Liver (tissue), 9 donors: ENCODE data around the gene KCNQ4. TPM values are rescaled to one million over a fixed set of nuclear protein-coding genes. Genes with fewer than 3 reads are reported as not detected.

Experiments used
- DNase-seq: peaks from one replicate; pipeline ENCODE4 v3.0.0-alpha.2; 2017; ENCODE audit warnings: low spot score
- H3K27ac ChIP-seq, 2 donors: one replicate each; pipeline ENCODE4 v1.7.0; 2013; ENCODE audit warnings: inconsistent platforms in 2 of 2, low read length in 2 of 2, control low read depth in 1 of 2, low read depth in 1 of 2, mild to moderate bottlenecking in 1 of 2
- H3K27me3 ChIP-seq, 4 donors: one replicate each; pipeline versions ENCODE4 v1.6.1 to v1.7.0; 2013; ENCODE audit warnings: low read length in 3 of 4, inconsistent platforms in 1 of 4, mild to moderate bottlenecking in 1 of 4, moderate library complexity in 1 of 4; ENCODE audit not compliant: control insufficient read depth in 4 of 4, insufficient read depth in 4 of 4
- H3K36me3 ChIP-seq, 4 donors: one replicate each; pipeline versions ENCODE4 v1.6.1 to v1.7.0; 2013; ENCODE audit warnings: low read length in 3 of 4, mild to moderate bottlenecking in 3 of 4, low read depth in 1 of 4, moderate library complexity in 1 of 4; ENCODE audit not compliant: control insufficient read depth in 4 of 4, insufficient read depth in 3 of 4
- H3K4me1 ChIP-seq, 4 donors: one replicate each; pipeline versions ENCODE4 v1.6.1 to v1.7.0; 2013; ENCODE audit warnings: low read length in 3 of 4, mild to moderate bottlenecking in 3 of 4, moderate library complexity in 1 of 4; ENCODE audit not compliant: control insufficient read depth in 4 of 4, insufficient read depth in 4 of 4
- H3K4me3 ChIP-seq, 3 donors: one replicate each; pipeline versions ENCODE4 v1.6.1 to v1.7.0; 2013; ENCODE audit warnings: low read length in 3 of 3, control low read depth in 1 of 3, low read depth in 1 of 3, mild to moderate bottlenecking in 1 of 3
- H3K9ac ChIP-seq, 2 donors: one replicate each; pipeline ENCODE4 v1.7.0; 2013; ENCODE audit warnings: low read length in 2 of 2, mild to moderate bottlenecking in 2 of 2, moderate library complexity in 2 of 2, control low read depth in 1 of 2, low read depth in 1 of 2
- H3K9me3 ChIP-seq, 4 donors: one replicate each; pipeline versions ENCODE4 v1.6.1 to v1.7.0; 2013; ENCODE audit warnings: low read length in 3 of 4; ENCODE audit not compliant: control insufficient read depth in 4 of 4
- EGR1 ChIP-seq, 2 donors: IDR thresholded peaks; 2 replicates each; pipeline ENCODE4 v1.6.1; 2016 to 2018; ENCODE audit warnings: antibody characterized with exemption in 2 of 2, low read depth in 2 of 2
- FOXA1 ChIP-seq: IDR thresholded peaks from 2 replicates; pipeline ENCODE4 v1.6.1; 2016; ENCODE audit warnings: antibody characterized with exemption
- FOXA2 ChIP-seq: IDR thresholded peaks from 2 replicates; pipeline ENCODE4 v1.6.1; 2016; ENCODE audit warnings: antibody characterized with exemption
- GABPA ChIP-seq, 2 donors: IDR thresholded peaks in 1 of 2; conservative IDR thresholded peaks in 1 of 2; 2 replicates each; pipeline ENCODE4 v1.6.1; 2016; ENCODE audit warnings: antibody characterized with exemption in 2 of 2, mild to moderate bottlenecking in 1 of 2, moderate library complexity in 1 of 2
- HNF4A ChIP-seq, 2 donors: conservative IDR thresholded peaks; 2 replicates each; pipeline ENCODE4 v1.6.1; 2016; ENCODE audit warnings: antibody characterized with exemption in 2 of 2, mild to moderate bottlenecking in 2 of 2
- HNF4G ChIP-seq: IDR thresholded peaks from 2 replicates; pipeline ENCODE4 v1.6.1; 2016; ENCODE audit warnings: antibody characterized with exemption
- JUND ChIP-seq, 2 donors: IDR thresholded peaks; 2 replicates each; pipeline ENCODE4 v1.6.1; 2016; ENCODE audit warnings: antibody characterized with exemption in 2 of 2
- NR2F2 ChIP-seq: IDR thresholded peaks from 2 replicates; pipeline ENCODE4 v1.6.1; 2016; ENCODE audit warnings: antibody characterized with exemption
- RAD21 ChIP-seq, 2 donors: IDR thresholded peaks; 2 replicates each; pipeline ENCODE4 v1.6.1; 2016; ENCODE audit warnings: antibody characterized with exemption in 2 of 2, mild to moderate bottlenecking in 2 of 2
- REST ChIP-seq: IDR thresholded peaks from 2 replicates; pipeline ENCODE4 v1.6.1; 2016; ENCODE audit warnings: antibody characterized with exemption, mild to moderate bottlenecking
- SP1 ChIP-seq: IDR thresholded peaks from 2 replicates; pipeline ENCODE4 v1.6.1; 2018; ENCODE audit warnings: antibody characterized with exemption, mild to moderate bottlenecking
- TAF1 ChIP-seq: conservative IDR thresholded peaks from 2 replicates; pipeline ENCODE4 v1.6.1; 2016; ENCODE audit warnings: antibody characterized with exemption, mild to moderate bottlenecking
- YY1 ChIP-seq: IDR thresholded peaks from 2 replicates; pipeline ENCODE4 v1.6.1; 2016; ENCODE audit warnings: antibody characterized with exemption, mild to moderate bottlenecking
- WGBS: extraction: QIAGEN DNeasy Blood & Tissue Kit; methylation state at CpG from one replicate; pipeline ENCODE4 v1.1.7; 2013; 5-methylcytosine and 5-hydroxymethylcytosine counted together
- polyA plus RNA-seq, 2 donors: library from polyadenylated mRNA; stranded (reverse) in 1 of 2; unstranded in 1 of 2; fragments of 200-250 nt in 1 of 2; fragments of >200 nt in 1 of 2; fragmentation: Nextera tagmentation in 1 of 2; extraction: Ambion mirVana in 1 of 2; gene quantifications; one replicate each; pipeline versions ENCODE4 v1.2.1 to v1.2.3, GENCODE V29; 2013 to 2015
- total RNA-seq, 2 donors: library from RNA; depleted of rRNA; stranded (reverse); fragments of >200 nt; gene quantifications; one replicate each; pipeline ENCODE4 v1.2.3, GENCODE V29; 2014
- TF ChIP-seq, protein P1 (sequence below): IDR thresholded peaks from 2 replicates; pipeline ENCODE4 v1.6.1; 2016; ENCODE audit warnings: antibody characterized with exemption
- TF ChIP-seq, protein P2 (sequence below): IDR thresholded peaks from 2 replicates; pipeline ENCODE4 v1.6.1; 2016; ENCODE audit warnings: antibody characterized with exemption
- TF ChIP-seq, protein P3 (sequence below): fragments of 150-350 bp; IDR thresholded peaks from 2 replicates; pipeline ENCODE4 v1.5.1; 2017; ENCODE audit warnings: improper control_type of control experiment, low read depth, low read length; ENCODE audit not compliant: missing input control
- TF ChIP-seq, protein P4 (sequence below): IDR thresholded peaks from 2 replicates; pipeline ENCODE4 v1.6.1; 2016; ENCODE audit warnings: antibody characterized with exemption
- donor health status: healthy.
- donor health status: healthy.
- donor health status: healthy.
- donor health status: healthy.
- donor health status: healthy.

The KCNQ4 gene
- total and polyA plus RNA-seq, 4 donors, result 0.10 to 2.1 (median 0.27) TPM

GRCh38 chr1:40755067-40755466, 28.5 kb upstream of the KCNQ4 start (continued):
- TF ChIP-seq, protein P1, sequence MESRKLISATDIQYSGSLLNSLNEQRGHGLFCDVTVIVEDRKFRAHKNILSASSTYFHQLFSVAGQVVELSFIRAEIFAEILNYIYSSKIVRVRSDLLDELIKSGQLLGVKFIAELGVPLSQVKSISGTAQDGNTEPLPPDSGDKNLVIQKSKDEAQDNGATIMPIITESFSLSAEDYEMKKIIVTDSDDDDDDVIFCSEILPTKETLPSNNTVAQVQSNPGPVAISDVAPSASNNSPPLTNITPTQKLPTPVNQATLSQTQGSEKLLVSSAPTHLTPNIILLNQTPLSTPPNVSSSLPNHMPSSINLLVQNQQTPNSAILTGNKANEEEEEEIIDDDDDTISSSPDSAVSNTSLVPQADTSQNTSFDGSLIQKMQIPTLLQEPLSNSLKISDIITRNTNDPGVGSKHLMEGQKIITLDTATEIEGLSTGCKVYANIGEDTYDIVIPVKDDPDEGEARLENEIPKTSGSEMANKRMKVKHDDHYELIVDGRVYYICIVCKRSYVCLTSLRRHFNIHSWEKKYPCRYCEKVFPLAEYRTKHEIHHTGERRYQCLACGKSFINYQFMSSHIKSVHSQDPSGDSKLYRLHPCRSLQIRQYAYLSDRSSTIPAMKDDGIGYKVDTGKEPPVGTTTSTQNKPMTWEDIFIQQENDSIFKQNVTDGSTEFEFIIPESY, result peak; percentile 84
- peak; percentile 79 for TF ChIP-seq SP1
- peak; percentile 77 to 80 for TF ChIP-seq HNF4A (conservative IDR thresholded peaks at IDR 0.05)
- TF ChIP-seq JUND (IDR thresholded peaks at IDR 0.05), result peak in 1 of 2 donors; percentile 79
- TF ChIP-seq FOXA2, result no peak

- no peak overlapping the region for H3K9ac ChIP-seq
- WGBS, result 97% methylated on average over 3 of the region's 3 CpGs
- H3K4me3 ChIP-seq, result no peak overlapping the region
- no peaks in the 10 kb centered on the region for H3K9me3 ChIP-seq
- no peak for DNase-seq
- no peaks in the 10 kb centered on the region for H3K27me3 ChIP-seq
- peak overlapping the region; percentile 28 to 58 for H3K27ac ChIP-seq
- peaks cover 9 to 47% (median 26%) of the 10 kb centered on the region in 4 donors for H3K36me3 ChIP-seq
- H3K4me1 ChIP-seq, result peaks cover 20 to 66% (median 55%) of the 10 kb centered on the region in 4 donors
- TF ChIP-seq HNF4G, result no peak
- TF ChIP-seq, protein P2, sequence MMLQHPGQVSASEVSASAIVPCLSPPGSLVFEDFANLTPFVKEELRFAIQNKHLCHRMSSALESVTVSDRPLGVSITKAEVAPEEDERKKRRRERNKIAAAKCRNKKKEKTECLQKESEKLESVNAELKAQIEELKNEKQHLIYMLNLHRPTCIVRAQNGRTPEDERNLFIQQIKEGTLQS, result no peak
- no peak for TF ChIP-seq TAF1
- TF ChIP-seq HNF4A (conservative IDR thresholded peaks at IDR 0.05), result no peak
- TF ChIP-seq, protein P3, sequence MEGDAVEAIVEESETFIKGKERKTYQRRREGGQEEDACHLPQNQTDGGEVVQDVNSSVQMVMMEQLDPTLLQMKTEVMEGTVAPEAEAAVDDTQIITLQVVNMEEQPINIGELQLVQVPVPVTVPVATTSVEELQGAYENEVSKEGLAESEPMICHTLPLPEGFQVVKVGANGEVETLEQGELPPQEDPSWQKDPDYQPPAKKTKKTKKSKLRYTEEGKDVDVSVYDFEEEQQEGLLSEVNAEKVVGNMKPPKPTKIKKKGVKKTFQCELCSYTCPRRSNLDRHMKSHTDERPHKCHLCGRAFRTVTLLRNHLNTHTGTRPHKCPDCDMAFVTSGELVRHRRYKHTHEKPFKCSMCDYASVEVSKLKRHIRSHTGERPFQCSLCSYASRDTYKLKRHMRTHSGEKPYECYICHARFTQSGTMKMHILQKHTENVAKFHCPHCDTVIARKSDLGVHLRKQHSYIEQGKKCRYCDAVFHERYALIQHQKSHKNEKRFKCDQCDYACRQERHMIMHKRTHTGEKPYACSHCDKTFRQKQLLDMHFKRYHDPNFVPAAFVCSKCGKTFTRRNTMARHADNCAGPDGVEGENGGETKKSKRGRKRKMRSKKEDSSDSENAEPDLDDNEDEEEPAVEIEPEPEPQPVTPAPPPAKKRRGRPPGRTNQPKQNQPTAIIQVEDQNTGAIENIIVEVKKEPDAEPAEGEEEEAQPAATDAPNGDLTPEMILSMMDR, result no peak
- TF ChIP-seq, protein P1, result no peak
- TF ChIP-seq NR2F2, result no peak
- no peak for TF ChIP-seq FOXA2
- no peak for TF ChIP-seq GABPA (IDR thresholded peaks at IDR 0.05 in 1 of 2, conservative IDR thresholded peaks at IDR 0.05 in 1 of 2)
- no peak for TF ChIP-seq YY1
- no peak for TF ChIP-seq REST
- no peak for TF ChIP-seq JUND (IDR thresholded peaks at IDR 0.05)
- no peak for TF ChIP-seq EGR1 (IDR thresholded peaks at IDR 0.05; ENCODE audit: low read depth in 2 of 2)
- TF ChIP-seq FOXA1, result no peak
- no peak for TF ChIP-seq RAD21 (IDR thresholded peaks at IDR 0.05)
- TF ChIP-seq, protein P4, sequence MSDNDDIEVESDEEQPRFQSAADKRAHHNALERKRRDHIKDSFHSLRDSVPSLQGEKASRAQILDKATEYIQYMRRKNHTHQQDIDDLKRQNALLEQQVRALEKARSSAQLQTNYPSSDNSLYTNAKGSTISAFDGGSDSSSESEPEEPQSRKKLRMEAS, result no peak
Observed at GRCh38 chr1:40756523-40756922, 27.1 kb upstream of the KCNQ4 start.
